Activated gamma-delta T cell treated with anti-CD3 and anti-CD28 coated beads, Interleukin-2, amount 50 U/mL, for 16 hours (primary cell): ENCODE measurements around the gene ACAA1.

ENCODE experiments used
- DNase-seq: peaks from one replicate; pipeline ENCODE4 v3.0.0-alpha.2; 2020; ENCODE audit warnings: low read depth

ACAA1 gene

GRCh38 chr3:38118421-38119247 is 18.3 kb downstream of the ACAA1 start:
- no peak for DNase-seq

GRCh38 chr3:38117748-38118420 is 19.0 kb downstream of the ACAA1 start:
- peak; percentile 38 for DNase-seq

GRCh38 chr3:38117163-38117716 is 19.7 kb downstream of the ACAA1 start:
- DNase-seq, result no peak

- DNase-seq, result no peak
Measured at GRCh38 chr3:38116471-38117162, 20.3 kb downstream of the ACAA1 start.

- no peak for DNase-seq
Measured at GRCh38 chr3:38115645-38116427, 21.1 kb downstream of the ACAA1 start.

GRCh38 chr3:38114875-38115644 is 21.9 kb downstream of the ACAA1 start:
- no peak for DNase-seq

GRCh38 chr3:38114052-38114874 is 22.7 kb downstream of the ACAA1 start:
- DNase-seq, result no peak

- no peak for DNase-seq
Measured at GRCh38 chr3:38112378-38112761, 24.6 kb downstream of the ACAA1 start.

- no peak for DNase-seq
Measured at GRCh38 chr3:38111696-38112377, 25.1 kb downstream of the ACAA1 start.

- no peak for DNase-seq
Measured at GRCh38 chr3:38111201-38111600, 25.7 kb downstream of the ACAA1 start.

GRCh38 chr3:38110314-38111050 is 26.4 kb downstream of the ACAA1 start:
- no peak for DNase-seq

GRCh38 chr3:38109580-38110313 is 27.2 kb downstream of the ACAA1 start:
- no peak for DNase-seq

- DNase-seq, result no peak
Measured at GRCh38 chr3:38108649-38109579, 28.0 kb downstream of the ACAA1 start.

GRCh38 chr3:38107911-38108648 is 28.8 kb downstream of the ACAA1 start:
- no peak for DNase-seq

GRCh38 chr3:38105525-38105924 is 31.4 kb downstream of the ACAA1 start:
- no peak for DNase-seq

- DNase-seq, result no peak
Measured at GRCh38 chr3:38102444-38102814, 34.5 kb downstream of the ACAA1 start.
